WTC11 (cell line): Measurements from ENCODE around the gene FOXRED2. TPM values are rescaled to one million over a fixed set of nuclear protein-coding genes. Genes with fewer than 3 reads are reported as not detected.

Experiments
- AR ChIP-seq: fragments of 250-450 bp; sonication (Bioruptor Pico); IDR thresholded peaks from 2 replicates; pipeline ENCODE4 v1.9.0; 2021; ENCODE audit warnings: mild to moderate bottlenecking
- ATF2 ChIP-seq: sonication (generic); formaldehyde crosslinking; IDR thresholded peaks from 2 replicates; pipeline ENCODE4 v1.8.1; 2022; ENCODE audit warnings: low read depth, missing genetic modification reagents, borderline replicate concordance
- ATF3 ChIP-seq: sonication (generic); formaldehyde crosslinking; conservative IDR thresholded peaks from 2 replicates; pipeline ENCODE4 v1.8.1; 2022; ENCODE audit warnings: mild to moderate bottlenecking, missing genetic modification reagents
- CREM ChIP-seq: sonication (generic); formaldehyde crosslinking; IDR thresholded peaks from 2 replicates; pipeline ENCODE4 v1.8.1; 2022; ENCODE audit warnings: mild to moderate bottlenecking, missing genetic modification reagents, moderate library complexity
- ESRRA ChIP-seq: sonication (generic); formaldehyde crosslinking; IDR thresholded peaks from 2 replicates; pipeline ENCODE4 v1.8.1; 2022; ENCODE audit warnings: mild to moderate bottlenecking, missing genetic modification reagents, borderline replicate concordance
- FOXK1 ChIP-seq: sonication (generic); formaldehyde crosslinking; IDR thresholded peaks from 2 replicates; pipeline ENCODE4 v1.8.0; 2022; ENCODE audit warnings: mild to moderate bottlenecking, moderate library complexity, missing genetic modification reagents
- GTF2I ChIP-seq: fragments of 250-450 bp; sonication (Bioruptor Pico); conservative IDR thresholded peaks from 2 replicates; pipeline ENCODE4 v1.4.0; 2021; ENCODE audit warnings: mild to moderate bottlenecking
- IRF1 ChIP-seq: sonication (generic); formaldehyde crosslinking; IDR thresholded peaks from 2 replicates; pipeline ENCODE4 v1.8.0; 2023; ENCODE audit warnings: missing genetic modification reagents
- MLX ChIP-seq: sonication (generic); formaldehyde crosslinking; IDR thresholded peaks from 2 replicates; pipeline ENCODE4 v1.8.1; 2023; ENCODE audit warnings: mild to moderate bottlenecking, missing genetic modification reagents, moderate library complexity
- PREB ChIP-seq: sonication (generic); formaldehyde crosslinking; IDR thresholded peaks from 2 replicates; pipeline ENCODE4 v1.8.1; 2022; ENCODE audit warnings: mild to moderate bottlenecking, missing genetic modification reagents, moderate library complexity, borderline replicate concordance
- RORB ChIP-seq: fragments of 250-450 bp; sonication (Bioruptor Pico); IDR thresholded peaks from 2 replicates; pipeline ENCODE4 v1.9.0; 2021; ENCODE audit warnings: mild to moderate bottlenecking
- SMAD4 ChIP-seq: sonication (generic); formaldehyde crosslinking; IDR thresholded peaks from 2 replicates; pipeline ENCODE4 v1.8.0; 2022; ENCODE audit warnings: mild to moderate bottlenecking, missing genetic modification reagents
- STAT6 ChIP-seq: sonication (generic); formaldehyde crosslinking; conservative IDR thresholded peaks from 2 replicates; pipeline ENCODE4 v1.8.1; 2023; ENCODE audit warnings: mild to moderate bottlenecking, low read depth, missing genetic modification reagents, moderate library complexity
- USF1 ChIP-seq: sonication (generic); formaldehyde crosslinking; IDR thresholded peaks from 2 replicates; pipeline ENCODE4 v1.8.0; 2022; ENCODE audit warnings: mild to moderate bottlenecking, missing genetic modification reagents
- ZBTB43 ChIP-seq: sonication (generic); formaldehyde crosslinking; IDR thresholded peaks from 2 replicates; pipeline ENCODE4 v1.8.1; 2023; ENCODE audit warnings: mild to moderate bottlenecking, missing genetic modification reagents
- ZNF219 ChIP-seq: sonication (generic); formaldehyde crosslinking; IDR thresholded peaks from 2 replicates; pipeline ENCODE4 v1.8.0; 2023; ENCODE audit warnings: missing genetic modification reagents, mild to moderate bottlenecking, borderline replicate concordance
- ZNF396 ChIP-seq: fragments of 250-450 bp; sonication (Bioruptor Pico); IDR thresholded peaks from 2 replicates; pipeline ENCODE4 v1.8.0; 2021; ENCODE audit warnings: mild to moderate bottlenecking, moderate library complexity, borderline replicate concordance
- ZNF425 ChIP-seq: fragments of 250-450 bp; sonication (Bioruptor Pico); conservative IDR thresholded peaks from 2 replicates; pipeline ENCODE4 v1.9.0; 2021; ENCODE audit warnings: mild to moderate bottlenecking
- ZSCAN18 ChIP-seq: fragments of 250-450 bp; sonication (Bioruptor Pico); IDR thresholded peaks from 2 replicates; pipeline ENCODE4 v2.1.2; 2022; ENCODE audit warnings: mild to moderate bottlenecking, moderate library complexity
- total RNA-seq: library from RNA; stranded (reverse); gene quantifications from 3 replicates; pipeline ENCODE4 v1.2.3, GENCODE V29; 2021

Gene FOXRED2
- total RNA-seq, 1 experiment from 2014 or later = 20.1 TPM

- no peak for TF ChIP-seq STAT6 (CRISPR knock-in tag)
- TF ChIP-seq ESRRA (CRISPR knock-in tag) = no peak
- no peak for TF ChIP-seq ZNF425 (CRISPR knock-in tag)
- TF ChIP-seq AR (CRISPR knock-in tag) = no peak
- TF ChIP-seq ZNF396 (CRISPR knock-in tag) = no peak
- TF ChIP-seq USF1 (CRISPR knock-in tag) = no peak; the same call in 1 of the 2 replicates
- TF ChIP-seq RORB (CRISPR knock-in tag) = no peak
- TF ChIP-seq PREB (CRISPR knock-in tag) = no peak
- peak; percentile 53; the same call in 1 of the 2 replicates for TF ChIP-seq IRF1 (CRISPR knock-in tag)
- TF ChIP-seq CREM = peak; percentile 84
- TF ChIP-seq ATF2 = no peak; the same call in 1 of the 2 replicates
- no peak for TF ChIP-seq ZSCAN18 (CRISPR knock-in tag)
- no peak for TF ChIP-seq MLX (CRISPR knock-in tag)
- TF ChIP-seq ZNF219 (CRISPR knock-in tag) = no peak
- TF ChIP-seq ZBTB43 (CRISPR knock-in tag) = no peak
- TF ChIP-seq FOXK1 (CRISPR knock-in tag) = peak; percentile 98
- TF ChIP-seq ATF3 (CRISPR knock-in tag) = no peak
- TF ChIP-seq SMAD4 (CRISPR knock-in tag) = no peak
- no peak for TF ChIP-seq GTF2I (CRISPR knock-in tag)
These were observed 22.2 kb upstream of the FOXRED2 start, which contains the start of gene EIF3D (continued) for GRCh38 chr22:36528795-36529751.
